HFF-Myc (cell line): ENCODE results near the gene C10orf53.

ENCODE experiments used
- DNase-seq: peaks from one replicate; pipeline ENCODE4 v3.0.0-alpha.2; 2011; ENCODE audit warnings: low read depth; ENCODE audit errors: extremely low read depth
- H3K4me3 ChIP-seq: replicated peaks from 2 replicates; pipeline ENCODE4 v1.5.1; 2011; ENCODE audit warnings: low read depth, mild to moderate bottlenecking, control low read depth, low read length
- TF ChIP-seq, protein P1 (sequence below): IDR thresholded peaks from 2 replicates; pipeline ENCODE4 v1.5.1; 2012; ENCODE audit warnings: mild to moderate bottlenecking, low read depth, low read length, control low read depth; ENCODE audit errors: missing control alignments

The C10orf53 gene

DNA sequence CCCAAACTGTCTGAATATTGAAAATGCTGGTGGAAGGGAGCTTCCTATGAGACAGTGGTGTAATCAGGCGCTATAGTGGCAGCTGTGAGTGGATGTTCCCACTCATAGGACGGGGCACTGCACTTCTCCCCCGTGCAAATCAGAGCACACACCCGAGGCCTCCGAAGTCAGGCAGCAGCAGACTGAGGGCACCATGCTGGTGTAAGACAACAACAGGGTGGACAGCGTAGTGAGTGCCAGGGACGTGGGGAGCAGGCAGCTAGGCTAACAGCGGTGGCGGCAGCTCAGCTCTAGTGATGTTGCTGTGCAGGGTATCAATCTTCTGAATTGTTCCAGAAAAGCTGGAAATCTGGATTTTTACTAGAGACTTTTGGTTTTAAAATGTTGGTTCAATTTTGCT is 19.2 kb downstream of the C10orf53 start:
- no peak overlapping the region for H3K4me3 ChIP-seq
- TF ChIP-seq, protein P1, sequence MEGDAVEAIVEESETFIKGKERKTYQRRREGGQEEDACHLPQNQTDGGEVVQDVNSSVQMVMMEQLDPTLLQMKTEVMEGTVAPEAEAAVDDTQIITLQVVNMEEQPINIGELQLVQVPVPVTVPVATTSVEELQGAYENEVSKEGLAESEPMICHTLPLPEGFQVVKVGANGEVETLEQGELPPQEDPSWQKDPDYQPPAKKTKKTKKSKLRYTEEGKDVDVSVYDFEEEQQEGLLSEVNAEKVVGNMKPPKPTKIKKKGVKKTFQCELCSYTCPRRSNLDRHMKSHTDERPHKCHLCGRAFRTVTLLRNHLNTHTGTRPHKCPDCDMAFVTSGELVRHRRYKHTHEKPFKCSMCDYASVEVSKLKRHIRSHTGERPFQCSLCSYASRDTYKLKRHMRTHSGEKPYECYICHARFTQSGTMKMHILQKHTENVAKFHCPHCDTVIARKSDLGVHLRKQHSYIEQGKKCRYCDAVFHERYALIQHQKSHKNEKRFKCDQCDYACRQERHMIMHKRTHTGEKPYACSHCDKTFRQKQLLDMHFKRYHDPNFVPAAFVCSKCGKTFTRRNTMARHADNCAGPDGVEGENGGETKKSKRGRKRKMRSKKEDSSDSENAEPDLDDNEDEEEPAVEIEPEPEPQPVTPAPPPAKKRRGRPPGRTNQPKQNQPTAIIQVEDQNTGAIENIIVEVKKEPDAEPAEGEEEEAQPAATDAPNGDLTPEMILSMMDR: no peak
- no peak for DNase-seq

DNA sequence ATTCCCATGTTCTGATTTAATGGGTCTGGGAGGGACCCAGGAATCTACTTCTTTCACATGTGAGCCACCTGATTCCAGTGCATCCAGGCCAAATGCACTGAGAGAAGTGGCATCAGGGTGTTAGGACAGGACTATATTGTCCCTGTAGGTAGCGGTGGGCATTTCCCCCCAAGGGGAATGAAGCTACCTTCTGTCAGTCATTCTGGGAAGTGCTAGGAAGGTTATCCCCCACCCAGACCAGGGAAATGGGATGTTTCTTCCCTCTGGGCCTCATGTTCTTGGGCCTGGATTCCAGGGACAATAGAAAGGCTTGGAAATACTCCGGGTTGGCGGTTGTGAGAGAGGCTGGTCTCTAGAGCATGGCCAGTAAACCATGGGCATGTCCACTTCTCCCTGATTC is 20.8 kb downstream of the C10orf53 start:
- no peak for DNase-seq
- TF ChIP-seq, protein P1: no peak
- no peak overlapping the region for H3K4me3 ChIP-seq

DNA sequence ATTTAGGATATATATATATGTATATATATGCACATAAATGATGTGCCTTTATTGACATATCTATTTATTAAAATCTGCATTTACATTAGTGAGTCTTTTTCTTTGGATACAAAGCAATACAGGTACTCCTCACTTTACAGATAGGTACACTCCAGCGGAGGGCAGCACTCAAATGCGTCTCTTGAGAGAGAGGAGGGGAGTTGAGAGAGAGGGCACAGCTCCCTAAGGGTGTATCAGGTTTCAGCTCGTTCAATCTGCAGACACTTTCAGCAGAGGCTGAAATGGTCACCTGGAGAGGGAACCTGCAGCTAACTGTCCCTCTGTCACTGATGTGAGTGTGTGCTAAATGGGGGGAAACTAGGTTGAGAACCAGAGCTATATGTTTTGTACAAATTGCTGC is 21.5 kb downstream of the C10orf53 start:
- TF ChIP-seq, protein P1: no peak
- no peak overlapping the region for H3K4me3 ChIP-seq
- no peak for DNase-seq

DNA sequence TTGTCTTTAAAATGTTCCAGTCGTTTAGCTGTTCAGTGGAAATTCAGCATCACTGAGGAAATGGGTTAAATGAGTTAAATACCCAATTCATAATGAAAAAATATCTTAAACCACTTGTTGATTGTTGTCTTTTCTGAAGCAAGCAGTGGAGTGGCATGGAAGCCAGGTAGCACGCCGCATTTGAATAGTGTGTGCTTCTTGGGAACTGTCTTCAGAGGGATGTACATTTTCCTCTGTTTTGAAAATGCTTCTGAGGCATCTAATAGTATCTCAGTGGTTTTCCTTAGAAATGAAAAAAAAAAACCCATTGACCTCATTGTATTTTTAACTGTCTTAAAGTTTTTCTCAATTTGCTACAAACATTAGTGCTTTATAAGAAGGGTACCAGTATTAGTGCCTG is 28.1 kb downstream of the C10orf53 start:
- no peak for DNase-seq
- TF ChIP-seq, protein P1: no peak
- no peak overlapping the region for H3K4me3 ChIP-seq

DNA sequence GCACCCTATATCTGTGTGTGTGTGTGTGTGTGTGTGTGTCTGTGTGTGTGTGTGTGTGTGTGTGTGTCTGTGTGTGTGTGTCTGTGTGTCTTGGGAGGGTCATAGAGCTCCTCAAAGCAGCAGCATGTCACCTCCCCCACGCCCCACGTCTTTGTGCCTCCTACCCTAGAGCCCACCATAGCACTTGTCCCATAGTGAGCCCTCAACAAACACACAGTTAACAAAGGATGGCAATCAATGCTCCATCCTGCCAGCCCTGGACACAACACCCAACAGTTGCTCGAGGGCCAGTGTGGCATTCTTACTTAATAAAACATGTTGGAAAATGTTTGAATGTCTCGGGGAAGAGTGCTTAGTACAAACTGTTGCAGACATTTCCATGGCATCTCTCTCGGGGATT is 30.5 kb downstream of the C10orf53 start:
- DNase-seq: no peak
- TF ChIP-seq, protein P1: no peak

DNA sequence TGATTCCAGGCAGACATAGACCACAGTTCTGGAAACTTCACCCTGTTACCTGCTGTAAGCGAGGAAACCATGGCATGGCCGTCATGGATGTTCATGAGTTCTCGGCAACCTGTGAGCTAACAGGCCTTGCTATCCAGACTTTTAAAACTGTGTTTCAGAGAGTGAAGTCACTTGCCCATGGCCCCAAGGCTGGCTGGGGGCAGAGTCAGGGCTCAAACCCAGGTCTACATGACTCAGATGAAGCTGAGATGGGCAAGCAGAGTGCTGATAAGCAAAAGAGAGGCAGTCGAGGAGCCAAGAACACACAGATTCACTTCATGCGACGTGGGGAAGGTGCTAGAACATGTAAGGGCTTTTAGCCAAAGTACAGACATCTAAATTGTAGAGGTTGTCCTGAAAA is 31.5 kb downstream of the C10orf53 start:
- no peak for DNase-seq
- H3K4me3 ChIP-seq: no peak overlapping the region
- TF ChIP-seq, protein P1: no peak

More for the DNA sequence above, 30.5 kb downstream of the C10orf53 start:
- no peak overlapping the region for H3K4me3 ChIP-seq

DNA sequence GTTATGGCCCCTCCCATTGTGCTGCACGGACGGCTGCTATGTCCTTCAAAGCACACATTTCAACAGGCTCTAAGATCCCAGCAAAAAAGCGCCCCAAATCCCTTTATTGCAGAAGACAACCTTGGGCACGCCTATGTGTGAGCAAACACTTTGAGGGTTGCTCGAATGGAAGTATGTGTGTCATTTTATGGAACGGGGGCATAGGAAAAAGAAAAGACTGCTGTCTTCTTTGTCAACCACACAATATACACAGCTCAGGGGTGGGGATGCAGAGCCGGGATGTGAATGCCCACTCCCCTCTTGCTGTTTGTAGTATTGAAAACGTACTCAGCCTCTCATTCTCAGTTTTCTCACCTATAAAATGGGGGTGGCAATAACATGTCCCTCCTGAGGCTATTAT is 32.0 kb downstream of the C10orf53 start:
- H3K4me3 ChIP-seq: no peak overlapping the region
- TF ChIP-seq, protein P1: no peak
- no peak for DNase-seq
